B cell (primary cell): ENCODE measurements around the gene QKI.

Experiments
- CTCF ChIP-seq: fragments of 200-600 bp; IDR thresholded peaks from one replicate; pipeline ENCODE4 v1.8.0; 2022; ENCODE audit warnings: antibody characterized with exemption, mild to moderate bottlenecking
- EZH2 ChIP-seq: IDR thresholded peaks from 2 replicates; pipeline ENCODE4 v1.6.1; 2012; ENCODE audit warnings: borderline replicate concordance, low read depth, mild to moderate bottlenecking, moderate library complexity, low read length; ENCODE audit not compliant: insufficient read depth, poor library complexity, severe bottlenecking

- TF ChIP-seq CTCF (no peak), EZH2 (no peak)
Observed at GRCh38 chr6:163527291-163527690, 112.8 kb downstream of the QKI start.
